Activated CD4-positive, alpha-beta T cell treated with anti-CD3 and anti-CD28 coated beads for 4 hours (primary cell): ENCODE measurements around the gene KLHDC2.
"Not testable (repeated sequence)": the region's sequence is repeated elsewhere in the genome, so short reads cannot be mapped to it uniquely, and the experiment has no call there.

Experiments
- DNase-seq, 2 donors: peaks; one replicate each; pipeline ENCODE4 v3.0.0-alpha.2; 2020

KLHDC2 gene

GRCh38 chr14:49783394-49784014, 15.6 kb downstream of the KLHDC2 start:
- DNase-seq = no peak

GRCh38 chr14:49786315-49786714, 18.4 kb downstream of the KLHDC2 start:
- no peak for DNase-seq

GRCh38 chr14:49792618-49793017, 24.7 kb downstream of the KLHDC2 start:
- no peak for DNase-seq

- no peak for DNase-seq
These were observed 28.1 kb downstream of the KLHDC2 start for GRCh38 chr14:49796025-49796424.

- no peak for DNase-seq
These were observed 40.8 kb downstream of the KLHDC2 start for GRCh38 chr14:49808780-49809179.

- DNase-seq = not testable (repeated sequence)
These were observed 48.2 kb downstream of the KLHDC2 start for GRCh38 chr14:49816118-49816517.

- DNase-seq = no peak
These were observed 48.9 kb downstream of the KLHDC2 start for GRCh38 chr14:49816844-49817243.

- DNase-seq = no peak
These were observed 52.2 kb downstream of the KLHDC2 start for GRCh38 chr14:49820176-49820575.

GRCh38 chr14:49828640-49829039, 60.7 kb downstream of the KLHDC2 start:
- DNase-seq = no peak
